Progenitor cell of endocrine pancreas (in vitro differentiated cells): ENCODE data around the gene C3orf20. TPM values are rescaled to one million over a fixed set of nuclear protein-coding genes. Genes with fewer than 3 reads are reported as not detected.

Source experiments
- DNase-seq: peaks from one replicate; pipeline ENCODE4 v3.0.0; 2021; ENCODE audit warnings: low spot score; ENCODE audit not compliant: unreplicated experiment
- H3K27ac Mint-ChIP-seq: 2 replicates; pipeline ENCODE4 v1.8.0; 2021; ENCODE audit warnings: mild to moderate bottlenecking, moderate library complexity, mixed read lengths
- H3K27me3 Mint-ChIP-seq: 2 replicates; pipeline ENCODE4 v1.8.0; 2021; ENCODE audit warnings: mixed read lengths
- H3K36me3 Mint-ChIP-seq: 2 replicates; pipeline ENCODE4 v1.8.0; 2022; ENCODE audit warnings: mixed read lengths; ENCODE audit not compliant: insufficient read depth
- H3K4me1 Mint-ChIP-seq: 2 replicates; pipeline ENCODE4 v1.8.0; 2021; ENCODE audit warnings: low read depth, mixed read lengths
- H3K4me3 Mint-ChIP-seq: 2 replicates; pipeline ENCODE4 v1.8.0; 2021; ENCODE audit warnings: low read depth, mild to moderate bottlenecking, moderate library complexity, mixed read lengths
- H3K9me3 Mint-ChIP-seq: 2 replicates; pipeline ENCODE4 v1.8.0; 2021; ENCODE audit warnings: low read depth, mixed read lengths
- CTCF ChIP-seq: fragments of 200-600 bp; sonication (generic); IDR thresholded peaks from one replicate; pipeline ENCODE4 v1.5.0; 2021; ENCODE audit warnings: antibody characterized with exemption, mild to moderate bottlenecking; ENCODE audit not compliant: unreplicated experiment
- total RNA-seq: library from RNA; stranded (reverse); gene quantifications from 2 replicates; pipeline ENCODE4 v1.2.1, GENCODE V29; 2021

Gene C3orf20
- total RNA-seq, 1 donor from 2014 or later, result 0.19 TPM

DNA sequence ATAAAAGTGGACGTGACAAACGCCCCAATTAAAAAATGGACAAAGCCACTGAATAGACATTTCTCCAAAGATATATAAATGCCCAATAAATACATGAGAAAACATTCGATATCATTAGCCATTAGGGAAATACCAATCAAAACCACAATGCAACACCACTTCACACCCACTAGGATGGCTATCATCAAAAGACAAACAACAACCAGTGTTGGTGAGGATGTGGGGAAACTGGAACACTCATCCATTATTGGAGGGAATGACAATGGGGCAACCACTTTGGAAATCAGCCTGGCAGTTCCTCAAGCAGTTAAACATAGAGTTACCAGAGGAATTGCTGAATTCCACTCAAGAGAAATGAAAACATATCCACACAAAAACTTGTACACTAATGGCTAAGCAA, 111.4 kb downstream of the C3orf20 start:
- no peak for DNase-seq
- Mint-ChIP-seq H3K4me1 (peaks cover 6% of the 10 kb centered on the region), H3K27ac (no peak overlapping the region), H3K4me3 (no peak overlapping the region), H3K9me3 (no peaks in the 10 kb centered on the region), H3K36me3 (no peaks in the 10 kb centered on the region), H3K27me3 (peaks cover 40% of the 10 kb centered on the region)
- TF ChIP-seq CTCF, result no peak

- H3K36me3 Mint-ChIP-seq, result no peaks in the 10 kb centered on the region
- H3K4me3 Mint-ChIP-seq, result no peak overlapping the region
- H3K4me1 Mint-ChIP-seq, result peaks cover 8% of the 10 kb centered on the region
- H3K27ac Mint-ChIP-seq, result no peak overlapping the region
- DNase-seq, result no peak
- no peak for TF ChIP-seq CTCF
- H3K9me3 Mint-ChIP-seq, result no peaks in the 10 kb centered on the region
- H3K27me3 Mint-ChIP-seq, result peaks cover 43% of the 10 kb centered on the region
Measured at GRCh38 chr3:14787630-14788029, 112.7 kb downstream of the C3orf20 start.

DNA sequence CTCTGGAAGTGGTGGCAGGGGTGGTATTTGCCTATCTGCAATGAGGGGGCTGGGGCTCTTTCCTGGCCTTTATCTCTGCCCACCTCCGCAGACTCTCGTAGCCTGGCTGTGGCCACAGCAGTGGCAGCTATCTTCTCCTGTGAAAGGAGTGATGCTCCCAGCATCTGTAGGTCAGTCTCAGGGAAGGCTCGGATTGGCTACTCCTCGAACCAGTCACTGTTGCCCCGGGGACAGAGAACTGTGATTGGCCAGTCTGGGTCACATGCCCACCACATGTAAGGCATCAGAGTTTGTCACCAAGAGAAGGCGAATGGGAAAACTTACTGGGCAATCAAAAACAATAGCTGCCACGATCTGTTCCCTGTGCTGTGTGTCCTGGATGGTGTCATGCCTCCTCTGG, 113.7 kb downstream of the C3orf20 start:
- Mint-ChIP-seq H3K27ac (no peak overlapping the region), H3K4me1 (peaks cover 8% of the 10 kb centered on the region), H3K9me3 (no peaks in the 10 kb centered on the region), H3K36me3 (no peaks in the 10 kb centered on the region), H3K27me3 (peaks cover 46% of the 10 kb centered on the region), H3K4me3 (no peak overlapping the region)
- no peak for DNase-seq
- no peak for TF ChIP-seq CTCF

DNA sequence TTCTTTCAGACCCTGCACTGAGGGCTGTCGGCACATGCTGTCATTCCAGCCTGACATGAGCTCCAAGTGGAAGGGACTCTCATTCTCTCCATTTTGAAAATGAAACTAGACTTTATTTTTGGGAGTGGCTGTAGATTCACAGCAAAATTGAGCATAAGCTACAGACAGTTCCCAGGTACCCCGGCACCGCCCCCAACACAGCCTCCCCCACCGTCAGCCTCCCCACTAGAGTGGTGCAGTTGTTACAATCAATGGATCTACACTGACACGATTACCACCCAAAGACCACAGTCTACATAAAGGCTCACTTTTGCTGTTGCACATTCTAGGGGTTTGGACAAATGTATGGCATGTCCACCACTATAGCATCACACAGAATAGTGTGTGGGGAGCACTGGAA, 114.3 kb downstream of the C3orf20 start:
- Mint-ChIP-seq H3K9me3 (no peaks in the 10 kb centered on the region), H3K4me3 (no peak overlapping the region), H3K4me1 (peaks cover 8% of the 10 kb centered on the region), H3K36me3 (no peaks in the 10 kb centered on the region), H3K27ac (no peak overlapping the region), H3K27me3 (peaks cover 46% of the 10 kb centered on the region)
- DNase-seq, result no peak
- TF ChIP-seq CTCF, result no peak

DNA sequence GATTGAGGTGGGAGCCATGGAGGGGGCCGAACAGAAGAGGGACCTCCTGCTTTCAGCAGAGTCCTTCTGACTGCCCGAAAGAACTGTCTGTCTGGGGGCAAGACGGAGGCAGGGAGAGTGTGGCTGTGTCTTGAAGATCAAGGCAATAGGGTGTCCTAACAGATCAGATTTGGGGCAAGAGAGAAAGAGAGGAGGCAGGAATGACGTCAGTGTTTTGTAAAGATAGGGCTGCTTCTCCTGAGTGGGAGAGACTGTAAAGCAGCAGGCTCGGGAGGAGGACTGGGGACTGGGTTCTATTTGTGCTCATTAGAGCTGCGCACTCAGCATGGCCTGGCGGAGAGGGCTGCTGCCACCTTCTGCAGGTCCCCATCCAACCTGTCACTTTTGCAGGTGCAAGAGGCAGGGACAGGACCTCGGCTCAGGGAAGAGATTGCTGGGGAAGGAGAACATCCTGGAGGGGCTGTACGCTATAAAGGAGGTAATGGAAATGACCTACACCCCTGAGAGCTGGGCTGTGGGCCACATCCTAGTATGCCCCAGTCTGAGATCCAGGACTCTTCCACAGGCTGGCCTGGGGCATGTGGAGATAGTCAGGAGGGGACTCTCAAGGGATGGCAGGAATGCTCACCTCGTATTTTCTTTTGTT, 114.8 kb downstream of the C3orf20 start:
- DNase-seq, result no peak
- peaks cover 50% of the 10 kb centered on the region for H3K27me3 Mint-ChIP-seq
- H3K27ac Mint-ChIP-seq, result no peak overlapping the region
- no peak for TF ChIP-seq CTCF
- peaks cover 8% of the 10 kb centered on the region for H3K4me1 Mint-ChIP-seq
- no peaks in the 10 kb centered on the region for H3K9me3 Mint-ChIP-seq
- H3K36me3 Mint-ChIP-seq, result no peaks in the 10 kb centered on the region
- no peak overlapping the region for H3K4me3 Mint-ChIP-seq
